Smooth muscle cell (in vitro differentiated cells): Measurements from ENCODE around the gene COQ8B. TPM values are rescaled to one million over a fixed set of nuclear protein-coding genes. Genes with fewer than 3 reads are reported as not detected.

Experiments
- DNase-seq: peaks from one replicate; lab custom pipeline; 2025; ENCODE audit not compliant: unreplicated experiment; lab: John Stamatoyannopoulos, UW
- H2AFZ ChIP-seq: fragments of 200-600 bp; sonication (generic); 2 replicates; pipeline ENCODE4 v1.6.0; 2016; ENCODE audit warnings: antibody characterized with exemption, low read depth, mild to moderate bottlenecking
- H3F3A ChIP-seq: fragments of 200-600 bp; sonication (generic); 2 replicates; pipeline ENCODE4 v1.6.0; 2017; ENCODE audit warnings: antibody characterized with exemption, low read depth
- H3K27ac ChIP-seq: fragments of 200-600 bp; sonication (generic); 2 replicates; pipeline ENCODE4 v1.5.1; 2016; ENCODE audit warnings: low read depth, mild to moderate bottlenecking
- H3K27me3 ChIP-seq: fragments of 200-600 bp; sonication (generic); 2 replicates; pipeline ENCODE4 v1.6.1; 2016; ENCODE audit warnings: low read depth, mild to moderate bottlenecking
- H3K36me3 ChIP-seq: fragments of 200-600 bp; sonication (generic); 2 replicates; pipeline ENCODE4 v1.5.1; 2016; ENCODE audit warnings: low read depth
- H3K4me1 ChIP-seq: fragments of 200-600 bp; sonication (generic); 2 replicates; pipeline ENCODE4 v1.5.1; 2016; ENCODE audit warnings: low read depth
- H3K4me2 ChIP-seq: fragments of 200-600 bp; sonication (generic); 2 replicates; pipeline ENCODE4 v1.6.0; 2016; ENCODE audit warnings: mild to moderate bottlenecking
- H3K4me3 ChIP-seq: fragments of 200-600 bp; sonication (generic); 2 replicates; pipeline ENCODE4 v1.5.1; 2016; ENCODE audit warnings: mild to moderate bottlenecking
- H3K79me2 ChIP-seq: fragments of 200-600 bp; sonication (generic); 2 replicates; pipeline ENCODE4 v1.6.0; 2016; ENCODE audit warnings: low read depth, mild to moderate bottlenecking
- H3K9ac ChIP-seq: fragments of 200-600 bp; sonication (generic); 2 replicates; pipeline ENCODE4 v1.6.0; 2016; ENCODE audit warnings: low read depth
- H3K9me3 ChIP-seq: fragments of 200-600 bp; sonication (generic); replicated peaks from 2 replicates; pipeline ENCODE4 v1.5.1; 2016; ENCODE audit warnings: low read depth
- H4K20me1 ChIP-seq: fragments of 200-600 bp; sonication (generic); 2 replicates; pipeline ENCODE4 v1.6.0; 2016; ENCODE audit warnings: low read depth
- CTCF ChIP-seq: fragments of 200-600 bp; sonication (generic); IDR thresholded peaks from 2 replicates; pipeline ENCODE4 v1.5.1; 2017; ENCODE audit warnings: borderline replicate concordance, mild to moderate bottlenecking, antibody characterized with exemption; ENCODE audit not compliant: insufficient read depth, poor library complexity, severe bottlenecking
- WGBS: methylation state at CpG from one replicate; pipeline ENCODE4 v1.1.7; 2016; ENCODE audit warnings: low lambda C conversion rate; 5-methylcytosine and 5-hydroxymethylcytosine counted together
- polyA plus RNA-seq: library from polyadenylated mRNA; unstranded; fragments of >200 nt; fragmentation: Nextera tagmentation; extraction: Ambion mirVana; gene quantifications from 2 replicates; pipeline ENCODE4 v1.2.1, GENCODE V29; 2016
- total RNA-seq: library from RNA; depleted of rRNA; stranded (reverse); fragments of >200 nt; gene quantifications from 2 replicates; pipeline ENCODE4 v1.2.3, GENCODE V29; 2014

COQ8B gene
- total and polyA plus RNA-seq, 2 experiments from 2014 or later = 21.2 to 26.0 TPM

GRCh38 chr19:40743926-40744325, 27.2 kb upstream of the COQ8B start:
- no peak for TF ChIP-seq CTCF
- no peaks in the 10 kb centered on the region for H3K9me3 ChIP-seq
- H3K36me3 ChIP-seq = no peaks in the 10 kb centered on the region
- H3K27ac ChIP-seq = no peak overlapping the region
- H3K4me1 ChIP-seq = no peaks in the 10 kb centered on the region
- no peak overlapping the region for H3K9ac ChIP-seq
- no peak overlapping the region for H3K4me3 ChIP-seq
- WGBS = 94% methylated on average over 9 of the region's 10 CpGs
- no peak overlapping the region for H3K4me2 ChIP-seq
- H2AFZ ChIP-seq = no peak overlapping the region
- no peaks in the 10 kb centered on the region for H3K79me2 ChIP-seq
- DNase-seq = no peak
- H3K27me3 ChIP-seq = no peaks in the 10 kb centered on the region
- peaks cover 8% of the 10 kb centered on the region for H3F3A ChIP-seq
- H4K20me1 ChIP-seq = no peaks in the 10 kb centered on the region

- Histone ChIP-seq H3K27me3 (no peaks in the 10 kb centered on the region), H3K4me2 (no peak overlapping the region), H4K20me1 (no peaks in the 10 kb centered on the region), H3K36me3 (no peaks in the 10 kb centered on the region), H3F3A (peaks cover 8% of the 10 kb centered on the region), H3K4me1 (no peaks in the 10 kb centered on the region), H2AFZ (no peak overlapping the region), H3K79me2 (no peaks in the 10 kb centered on the region), H3K9me3 (no peaks in the 10 kb centered on the region), H3K4me3 (no peak overlapping the region), H3K27ac (no peak overlapping the region), H3K9ac (no peak overlapping the region)
- no peak for DNase-seq
- no peak for TF ChIP-seq CTCF
- WGBS = 97% methylated on average over 12 of the region's 12 CpGs
These were observed 26.2 kb upstream of the COQ8B start for GRCh38 chr19:40742886-40743285.

GRCh38 chr19:40742477-40742876, 25.8 kb upstream of the COQ8B start:
- H3K79me2 ChIP-seq = no peaks in the 10 kb centered on the region
- no peak overlapping the region for H2AFZ ChIP-seq
- no peaks in the 10 kb centered on the region for H3K36me3 ChIP-seq
- TF ChIP-seq CTCF = no peak
- H3K9me3 ChIP-seq = no peaks in the 10 kb centered on the region
- H3K4me1 ChIP-seq = no peaks in the 10 kb centered on the region
- H3K27me3 ChIP-seq = no peaks in the 10 kb centered on the region
- H3K9ac ChIP-seq = no peak overlapping the region
- no peaks in the 10 kb centered on the region for H4K20me1 ChIP-seq
- 95% methylated on average over 17 of the region's 17 CpGs for WGBS
- H3F3A ChIP-seq = peaks cover 8% of the 10 kb centered on the region
- H3K27ac ChIP-seq = no peak overlapping the region
- no peak for DNase-seq
- H3K4me3 ChIP-seq = no peak overlapping the region
- no peak overlapping the region for H3K4me2 ChIP-seq

GRCh38 chr19:40741527-40742390, 25.1 kb upstream of the COQ8B start:
- WGBS = 92% methylated on average over 10 of the region's 10 CpGs
- H3K27me3 ChIP-seq = no peaks in the 10 kb centered on the region
- no peaks in the 10 kb centered on the region for H4K20me1 ChIP-seq
- no peak for TF ChIP-seq CTCF
- H3F3A ChIP-seq = peaks cover 8% of the 10 kb centered on the region
- H3K9me3 ChIP-seq = no peaks in the 10 kb centered on the region
- no peak overlapping the region for H2AFZ ChIP-seq
- H3K4me3 ChIP-seq = no peak overlapping the region
- H3K27ac ChIP-seq = no peak overlapping the region
- no peak overlapping the region for H3K9ac ChIP-seq
- no peaks in the 10 kb centered on the region for H3K79me2 ChIP-seq
- no peaks in the 10 kb centered on the region for H3K36me3 ChIP-seq
- no peak for DNase-seq
- no peak overlapping the region for H3K4me2 ChIP-seq
- no peaks in the 10 kb centered on the region for H3K4me1 ChIP-seq
